G401.6 (cell line): ENCODE results near the gene TRAPPC2L.

ENCODE experiments used
- FAIRE-seq: peaks from 2 replicates; lab custom pipeline; 2012; peaks lifted over from hg19 to GRCh38; lab: Jason Lieb, UNC

TRAPPC2L gene, protein sequence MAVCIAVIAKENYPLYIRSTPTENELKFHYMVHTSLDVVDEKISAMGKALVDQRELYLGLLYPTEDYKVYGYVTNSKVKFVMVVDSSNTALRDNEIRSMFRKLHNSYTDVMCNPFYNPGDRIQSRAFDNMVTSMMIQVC

DNA sequence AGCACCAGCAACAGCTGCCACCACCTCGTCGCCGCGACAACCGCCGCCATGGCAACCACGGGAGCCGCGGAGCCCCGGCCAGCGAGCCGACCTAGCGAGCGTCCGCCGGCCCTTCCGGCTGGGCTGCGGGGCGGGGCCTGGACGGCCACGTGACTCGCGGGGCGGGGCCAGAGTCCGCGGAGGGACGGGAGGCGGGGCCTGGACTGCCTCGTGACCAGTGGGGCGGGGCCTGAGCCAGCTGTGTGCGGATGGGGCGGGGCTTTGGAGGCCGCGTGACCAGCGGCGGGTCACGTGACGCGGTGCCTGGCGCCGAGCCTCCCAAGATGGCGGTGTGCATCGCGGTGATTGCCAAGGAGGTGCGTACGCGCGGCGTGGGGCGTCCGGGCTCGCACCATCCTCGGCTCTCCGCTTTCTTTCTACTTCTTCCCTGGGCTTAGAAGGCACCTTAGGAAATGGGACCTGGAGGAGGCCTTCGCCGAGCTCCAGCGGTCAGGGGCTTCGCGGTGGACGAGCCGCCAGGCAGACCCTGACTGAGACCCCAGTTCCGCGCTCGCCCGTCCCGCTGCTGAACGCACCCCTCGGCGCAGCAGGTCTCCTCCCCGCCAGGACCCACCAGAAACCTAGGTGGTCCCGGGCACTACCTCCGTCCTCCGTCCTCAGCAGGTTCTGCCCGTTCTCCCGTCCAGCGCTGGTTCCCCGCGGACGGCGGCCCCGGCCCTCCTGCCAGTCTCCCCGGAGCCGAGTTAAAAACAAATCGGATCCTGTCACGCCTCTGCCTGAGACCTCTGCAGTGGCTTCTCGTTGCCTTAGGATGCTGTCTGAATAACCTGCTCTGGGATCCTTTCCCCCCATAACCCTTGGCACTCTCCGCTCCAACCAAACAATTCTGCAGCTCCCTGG is at the start of gene TRAPPC2L, which contains the start of gene GALNS:
Gene TRAPPC2L, plus strand, starts transcription at position 300 of the 900 bp plus-strand sequence. Its CDS starts 24 bp downstream, at position 324.
Gene GALNS, minus strand, starts transcription at position 120 of the 900 bp plus-strand sequence. Its CDS starts 70 bp downstream, at position 50.
- peak; percentile 50 for FAIRE-seq

- FAIRE-seq, result no peak
These were observed 49.7 kb upstream of the TRAPPC2L start for GRCh38 chr16:88807142-88807625.

DNA sequence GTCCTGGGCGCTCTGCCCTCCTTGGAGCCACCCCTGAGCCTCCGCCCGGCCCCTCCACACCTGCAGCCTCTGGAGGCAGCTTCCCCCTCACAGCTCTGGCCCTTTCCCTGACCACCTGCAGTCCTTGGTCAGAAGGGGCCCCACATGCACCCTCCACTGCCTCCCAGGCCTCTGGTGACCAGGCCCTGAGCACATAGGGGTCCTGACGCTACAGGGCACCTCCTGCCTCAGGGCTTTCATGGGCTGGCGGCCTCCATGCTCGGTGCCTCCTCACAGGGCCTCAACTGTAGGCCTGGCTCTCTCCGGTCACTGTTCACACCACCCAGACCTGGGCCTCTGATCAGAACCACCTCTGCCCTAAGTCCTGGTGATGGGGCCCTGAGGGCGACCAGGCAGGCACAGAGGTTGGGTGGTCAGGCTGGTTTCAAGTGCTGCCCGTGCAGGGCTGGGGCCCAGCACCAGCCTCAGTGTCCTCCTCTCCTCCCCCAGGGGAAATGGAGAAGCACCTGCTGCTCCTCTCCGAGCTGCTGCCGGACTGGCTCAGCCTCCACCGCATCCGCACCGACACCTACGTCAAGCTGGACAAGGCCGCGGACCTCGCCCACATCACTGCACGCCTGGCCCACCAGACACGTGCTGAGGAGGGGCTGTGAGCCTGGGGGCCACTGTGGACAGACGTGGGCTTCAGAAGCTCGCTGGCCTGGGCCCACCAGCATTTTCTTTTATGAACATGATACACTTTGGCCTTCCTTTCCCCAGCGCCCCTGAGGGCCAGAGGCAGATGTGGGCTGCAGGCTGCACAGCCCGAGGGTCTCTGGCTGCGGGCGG is 49.1 kb upstream of the TRAPPC2L start:
- FAIRE-seq, result no peak

GRCh38 chr16:88809068-88809675 is 47.8 kb upstream of the TRAPPC2L start:
- no peak for FAIRE-seq

DNA sequence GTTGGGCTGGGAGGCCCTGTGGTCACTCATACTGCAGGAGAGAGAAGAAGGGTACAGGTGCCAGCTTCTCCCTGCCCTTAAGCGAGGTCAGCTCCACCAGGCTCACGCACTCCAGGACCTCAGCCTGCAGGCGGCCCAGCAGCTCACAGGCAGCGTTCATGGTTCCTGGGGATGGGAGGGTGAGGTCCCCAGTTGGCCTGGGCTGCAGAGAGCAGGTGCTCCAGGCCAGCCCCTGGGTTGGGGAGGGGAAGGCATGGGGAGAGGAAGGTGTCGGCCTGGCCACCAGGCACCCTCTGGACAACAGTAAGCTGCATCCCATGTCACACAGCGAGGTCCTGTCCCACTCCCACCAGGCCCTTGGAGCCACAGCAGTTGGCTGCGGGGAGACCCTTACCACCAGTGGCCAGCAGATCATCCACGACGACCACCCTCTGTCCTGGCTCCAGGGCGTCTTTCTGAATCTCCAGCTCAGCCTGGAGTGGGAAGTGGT is 47.2 kb upstream of the TRAPPC2L start:
- FAIRE-seq, result no peak

GRCh38 chr16:88810166-88810911 is 46.6 kb upstream of the TRAPPC2L start:
- FAIRE-seq, result no peak

GRCh38 chr16:88810912-88811768 is 45.8 kb upstream of the TRAPPC2L start:
- FAIRE-seq, result no peak

DNA sequence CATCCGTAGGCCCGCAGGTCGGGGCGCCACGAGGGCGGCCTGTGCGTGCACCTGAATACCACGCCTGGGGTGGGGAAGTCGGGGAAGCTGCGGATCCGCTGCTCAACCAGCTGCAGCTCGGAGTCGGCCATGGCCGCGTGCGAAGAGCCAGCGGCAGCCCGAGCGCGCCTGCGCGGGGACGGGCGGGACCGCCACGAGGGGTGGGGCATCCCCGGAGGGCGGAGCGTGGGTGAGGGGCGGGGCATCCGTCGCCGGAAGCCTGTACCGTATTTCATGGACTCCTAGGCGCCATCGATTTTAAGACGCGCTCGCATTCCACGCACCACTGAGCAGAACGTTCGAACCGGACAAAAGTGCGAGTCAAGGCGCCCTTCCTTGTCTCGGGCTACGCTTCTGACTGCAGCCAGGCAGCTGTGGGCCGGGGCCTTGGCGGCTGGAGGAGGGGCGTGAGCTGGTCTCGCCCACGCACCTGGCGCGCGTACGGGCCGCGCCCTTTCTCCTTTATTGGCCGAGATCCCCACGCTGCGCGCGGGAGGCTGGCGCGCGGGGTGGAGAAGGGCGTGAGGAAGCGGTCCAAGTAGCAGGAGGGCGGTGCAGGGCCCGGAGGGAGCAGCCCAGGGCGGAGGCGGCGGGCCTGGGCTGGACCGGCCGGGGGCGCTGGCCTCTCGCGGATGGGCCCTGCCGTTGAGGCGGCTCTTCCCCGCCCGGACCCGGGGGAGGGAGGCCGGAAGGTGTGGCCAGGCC is 45.0 kb upstream of the TRAPPC2L start, which contains the start of gene APRT:
Gene APRT, minus strand, starts transcription at position 160 of the 744 bp plus-strand sequence. Its CDS starts 29 bp downstream, at position 131.
- peak; percentile 54 for FAIRE-seq

- no peak for FAIRE-seq
These were observed 44.2 kb upstream of the TRAPPC2L start for GRCh38 chr16:88812513-88813268.

GRCh38 chr16:88813269-88814143 is 43.4 kb upstream of the TRAPPC2L start:
- no peak for FAIRE-seq

DNA sequence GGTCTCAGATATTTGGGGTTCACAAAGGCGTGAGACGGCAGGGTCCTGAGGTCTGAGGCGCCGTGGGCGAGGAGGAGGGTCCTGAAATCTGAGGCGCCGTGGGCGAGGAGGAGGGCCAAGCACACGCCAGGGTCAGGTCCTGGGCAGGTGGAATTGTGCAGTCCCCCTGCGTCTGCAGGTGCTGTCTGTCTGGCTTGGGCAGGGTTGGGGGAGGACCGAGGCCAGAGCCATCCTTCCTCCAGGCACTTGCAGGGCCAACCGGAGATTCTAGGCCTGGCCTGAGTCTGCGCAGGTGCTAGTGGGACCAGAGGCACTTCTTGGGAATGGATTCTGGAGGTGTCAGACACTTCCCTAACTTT is 42.8 kb upstream of the TRAPPC2L start:
- no peak for FAIRE-seq

DNA sequence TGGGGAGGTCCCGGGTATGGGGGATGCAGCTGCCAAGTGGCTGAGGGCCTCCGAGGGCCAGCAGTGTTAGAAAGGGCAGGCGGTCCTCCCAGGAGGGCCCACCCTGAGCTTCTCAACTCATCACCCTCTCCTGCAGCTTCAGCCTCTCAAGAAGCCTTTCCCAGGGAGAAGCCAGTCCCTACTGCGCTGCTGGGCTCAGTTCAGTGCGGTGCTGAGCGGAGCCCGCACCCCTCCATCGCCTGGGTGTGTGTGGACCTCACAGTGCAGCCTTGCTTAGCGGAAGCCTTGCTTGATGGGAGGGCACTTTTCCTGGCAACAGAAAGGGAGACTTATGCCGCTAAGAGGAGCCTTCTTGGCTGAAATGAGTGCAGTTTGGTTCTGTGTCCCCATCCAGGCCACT is 41.7 kb upstream of the TRAPPC2L start:
- no peak for FAIRE-seq

DNA sequence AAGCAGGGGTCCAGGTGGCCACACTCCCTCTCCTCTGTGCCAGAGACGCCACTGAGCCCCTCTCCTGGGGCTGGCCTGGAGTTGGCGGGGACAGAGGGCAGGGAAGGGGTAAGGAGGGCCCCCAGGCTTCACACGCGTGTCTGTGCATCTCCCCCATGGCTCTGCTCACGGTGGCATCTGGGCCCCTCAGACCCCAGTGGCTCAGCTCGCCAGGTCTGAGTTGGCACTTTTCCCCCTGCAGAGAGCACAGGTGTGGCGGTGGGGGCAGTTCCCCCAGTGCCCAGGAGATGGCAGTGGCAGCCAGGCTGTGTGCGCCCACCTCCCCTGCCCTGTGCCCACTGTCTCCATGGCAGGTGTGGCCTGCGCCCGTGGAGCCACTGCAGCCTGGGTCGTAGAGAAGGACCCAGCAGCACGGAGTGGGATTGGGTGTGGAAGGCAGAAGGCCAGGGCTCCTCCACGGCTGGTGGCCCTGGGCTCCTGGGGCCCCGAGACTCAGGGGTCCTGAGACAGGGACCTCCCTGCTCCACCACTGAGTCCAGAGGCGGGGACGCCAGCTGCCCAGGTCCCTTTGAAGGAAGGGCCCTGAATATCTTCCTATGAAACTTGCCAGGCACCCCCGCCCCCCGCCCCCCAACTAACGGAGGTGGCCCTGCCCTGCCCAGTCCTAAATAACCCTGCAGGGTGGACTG is 40.9 kb upstream of the TRAPPC2L start:
- no peak for FAIRE-seq

DNA sequence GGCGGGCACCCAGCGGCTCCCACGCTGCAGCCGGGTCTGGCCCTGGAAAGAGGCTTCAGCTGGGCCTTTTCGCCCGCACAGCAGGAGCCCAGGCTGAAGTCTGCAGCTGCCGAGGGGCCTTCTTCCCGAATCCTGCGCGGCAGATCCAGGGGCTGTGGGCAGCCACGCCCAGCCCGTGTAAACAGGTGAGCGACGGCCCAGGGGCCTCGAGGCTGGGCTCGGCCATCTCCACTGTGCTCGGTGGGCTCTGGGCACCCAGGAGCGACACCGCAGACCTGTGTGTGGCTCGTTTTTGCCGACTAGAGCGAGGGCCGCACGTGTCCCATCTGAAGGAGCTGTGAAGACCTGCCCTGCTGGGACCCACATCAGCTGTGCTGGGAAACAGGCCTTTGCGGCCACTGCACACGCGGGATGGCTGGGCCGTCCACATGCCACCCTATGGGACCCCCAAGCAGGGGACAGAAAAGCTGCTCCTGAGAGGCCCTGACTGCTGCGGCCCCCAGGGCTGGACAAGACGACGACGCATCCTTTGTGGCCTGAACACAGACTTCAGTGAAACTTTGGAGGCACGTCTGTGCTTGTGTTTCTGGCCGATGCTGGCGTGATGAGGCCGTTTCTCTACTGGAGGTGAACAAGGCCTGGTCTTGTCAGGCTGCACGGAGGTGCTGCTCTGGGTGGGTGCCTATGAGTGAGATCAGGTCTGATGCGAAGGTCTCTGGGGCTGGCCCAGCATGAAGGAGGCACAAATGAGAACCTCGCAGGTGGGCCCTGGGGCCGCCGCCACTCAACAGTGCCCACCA is 40.0 kb upstream of the TRAPPC2L start:
- FAIRE-seq, result no peak

GRCh38 chr16:88817785-88818574 is 38.9 kb upstream of the TRAPPC2L start:
- FAIRE-seq, result no peak

GRCh38 chr16:88818575-88818874 is 38.4 kb upstream of the TRAPPC2L start:
- FAIRE-seq, result no peak
